ENCODE data around the gene ADAMTSL1.

Gene ADAMTSL1

DNA sequence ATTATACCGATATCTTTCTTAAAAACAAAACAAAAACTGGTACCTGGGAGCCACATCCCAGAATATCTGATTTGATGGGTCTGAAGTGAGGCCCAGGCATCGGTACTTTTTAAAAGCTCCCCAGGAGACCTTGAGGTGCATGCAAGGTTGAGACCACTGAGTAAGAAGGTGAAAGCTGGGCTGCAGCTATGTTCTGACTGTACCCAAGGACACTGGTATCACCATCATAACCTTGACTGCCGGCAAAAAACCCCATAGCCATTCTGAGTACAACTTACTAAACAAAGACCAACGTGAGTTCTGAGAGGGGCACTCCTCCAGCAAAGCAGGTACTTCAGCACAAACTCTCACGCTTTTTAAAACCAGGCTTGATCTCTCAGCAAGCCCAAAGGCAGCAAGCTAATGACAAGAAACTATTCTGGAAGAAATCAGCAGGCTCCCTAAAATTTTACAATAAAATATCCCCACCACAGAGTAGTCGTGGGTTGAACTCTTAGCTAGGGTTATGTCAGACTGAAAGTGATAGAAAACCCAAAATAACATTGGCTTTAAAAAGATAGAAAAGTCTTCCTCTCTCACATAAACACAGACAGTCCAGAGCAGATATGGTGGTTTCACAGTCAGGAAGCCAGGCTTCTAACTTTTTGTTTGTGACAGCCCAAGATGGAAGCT lies 295.1 kb downstream of the ADAMTSL1 start:
- DNase-seq (ENCODE audit: low read depth in 2 of 2) = no peak
- H3K4me3 ChIP-seq (replicated peaks in 1 of 2; ENCODE audit: low read depth in 2 of 2, low read length in 2 of 2) = no peak overlapping the region
- TF ChIP-seq, protein P1, sequence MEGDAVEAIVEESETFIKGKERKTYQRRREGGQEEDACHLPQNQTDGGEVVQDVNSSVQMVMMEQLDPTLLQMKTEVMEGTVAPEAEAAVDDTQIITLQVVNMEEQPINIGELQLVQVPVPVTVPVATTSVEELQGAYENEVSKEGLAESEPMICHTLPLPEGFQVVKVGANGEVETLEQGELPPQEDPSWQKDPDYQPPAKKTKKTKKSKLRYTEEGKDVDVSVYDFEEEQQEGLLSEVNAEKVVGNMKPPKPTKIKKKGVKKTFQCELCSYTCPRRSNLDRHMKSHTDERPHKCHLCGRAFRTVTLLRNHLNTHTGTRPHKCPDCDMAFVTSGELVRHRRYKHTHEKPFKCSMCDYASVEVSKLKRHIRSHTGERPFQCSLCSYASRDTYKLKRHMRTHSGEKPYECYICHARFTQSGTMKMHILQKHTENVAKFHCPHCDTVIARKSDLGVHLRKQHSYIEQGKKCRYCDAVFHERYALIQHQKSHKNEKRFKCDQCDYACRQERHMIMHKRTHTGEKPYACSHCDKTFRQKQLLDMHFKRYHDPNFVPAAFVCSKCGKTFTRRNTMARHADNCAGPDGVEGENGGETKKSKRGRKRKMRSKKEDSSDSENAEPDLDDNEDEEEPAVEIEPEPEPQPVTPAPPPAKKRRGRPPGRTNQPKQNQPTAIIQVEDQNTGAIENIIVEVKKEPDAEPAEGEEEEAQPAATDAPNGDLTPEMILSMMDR (IDR thresholded peaks at IDR 0.05; ENCODE audit: low read depth, low read length) = no peak

DNA sequence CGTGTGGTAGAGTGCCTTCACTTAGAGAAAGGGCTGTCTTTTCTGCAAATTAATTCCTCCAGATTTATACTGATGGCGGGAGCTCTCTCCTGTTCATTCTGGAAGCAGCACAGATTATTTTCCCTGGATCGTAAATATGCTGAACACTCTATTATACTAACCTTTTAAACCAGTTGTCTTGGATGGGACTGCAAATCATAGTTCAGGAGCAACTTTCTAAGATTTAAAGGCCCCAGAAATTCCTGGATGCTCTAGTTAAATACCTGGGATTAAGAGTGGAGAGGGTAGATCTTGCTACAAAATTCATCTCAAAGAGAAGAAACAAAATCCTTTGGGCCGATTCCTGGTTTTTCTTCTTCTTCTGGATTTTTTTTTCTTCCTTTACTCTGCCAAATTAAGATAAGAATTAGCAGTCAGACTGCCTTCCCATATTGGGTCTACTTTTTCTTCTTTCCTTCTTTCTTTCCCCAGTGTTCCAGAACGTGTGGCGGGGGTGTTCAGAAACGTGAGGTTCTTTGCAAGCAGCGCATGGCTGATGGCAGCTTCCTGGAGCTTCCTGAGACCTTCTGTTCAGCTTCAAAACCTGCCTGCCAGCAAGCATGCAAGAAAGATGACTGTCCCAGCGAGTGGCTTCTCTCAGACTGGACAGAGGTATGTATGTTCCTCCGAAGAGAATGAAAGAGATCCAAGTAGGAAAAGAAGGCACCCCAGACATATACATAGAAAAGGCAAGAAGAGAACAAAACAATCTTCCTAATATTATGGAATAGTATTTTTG lies 296.4 kb downstream of the ADAMTSL1 start:
- H3K4me3 ChIP-seq (replicated peaks in 1 of 2; ENCODE audit: low read depth in 2 of 2, low read length in 2 of 2) = no peak overlapping the region
- TF ChIP-seq, protein P1 (IDR thresholded peaks at IDR 0.05; ENCODE audit: low read depth, low read length) = no peak
- DNase-seq (ENCODE audit: low read depth in 2 of 2) = no peak

DNA sequence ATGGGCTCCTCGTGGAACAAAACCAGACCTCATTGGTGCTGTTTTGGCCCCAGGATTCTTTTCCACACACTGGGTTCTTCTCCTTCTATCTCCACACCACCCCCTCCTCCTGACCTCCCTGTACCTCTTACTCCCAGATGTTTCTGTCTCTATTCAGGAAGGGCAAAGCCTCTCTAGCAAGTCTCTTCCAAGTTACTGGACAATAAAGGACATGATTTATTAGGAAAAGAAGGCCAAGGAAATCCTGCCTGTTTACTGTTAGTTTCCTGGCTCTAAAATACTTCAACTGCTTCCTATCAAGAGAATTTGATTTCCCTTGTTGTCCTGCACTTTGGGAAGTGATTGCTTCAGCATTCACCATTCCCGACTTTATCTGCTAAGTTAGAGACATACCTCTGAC lies 297.1 kb downstream of the ADAMTSL1 start:
- DNase-seq (ENCODE audit: low read depth in 2 of 2) = no peak
- no peak overlapping the region for H3K4me3 ChIP-seq (replicated peaks in 1 of 2; ENCODE audit: low read depth in 2 of 2, low read length in 2 of 2)
- TF ChIP-seq, protein P1 (IDR thresholded peaks at IDR 0.05; ENCODE audit: low read depth, low read length) = no peak

DNA sequence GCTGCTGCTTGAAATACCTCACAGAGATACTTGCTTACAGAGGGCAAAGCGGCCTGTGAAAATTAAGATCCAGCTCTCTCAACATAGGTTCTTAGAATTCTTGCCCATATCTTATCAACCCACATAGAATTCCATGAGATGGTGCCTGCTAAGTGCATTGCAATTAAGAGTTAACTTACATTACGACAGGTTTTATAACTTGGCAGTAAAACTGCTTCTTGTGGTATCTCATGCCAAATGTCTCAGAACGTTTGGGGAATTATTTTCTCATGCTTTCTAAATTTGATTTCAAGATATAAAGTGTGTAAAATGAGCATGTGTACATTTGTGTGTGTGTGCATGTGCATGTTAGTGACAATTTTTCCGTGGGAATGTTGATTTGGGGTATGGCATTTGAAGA lies 297.8 kb downstream of the ADAMTSL1 start:
- H3K4me3 ChIP-seq (replicated peaks in 1 of 2; ENCODE audit: low read depth in 2 of 2, low read length in 2 of 2) = no peak overlapping the region
- DNase-seq (ENCODE audit: low read depth in 2 of 2) = peak in 1 of 2 donors; percentile 13
- TF ChIP-seq, protein P1 (IDR thresholded peaks at IDR 0.05; ENCODE audit: low read depth, low read length) = no peak

DNA sequence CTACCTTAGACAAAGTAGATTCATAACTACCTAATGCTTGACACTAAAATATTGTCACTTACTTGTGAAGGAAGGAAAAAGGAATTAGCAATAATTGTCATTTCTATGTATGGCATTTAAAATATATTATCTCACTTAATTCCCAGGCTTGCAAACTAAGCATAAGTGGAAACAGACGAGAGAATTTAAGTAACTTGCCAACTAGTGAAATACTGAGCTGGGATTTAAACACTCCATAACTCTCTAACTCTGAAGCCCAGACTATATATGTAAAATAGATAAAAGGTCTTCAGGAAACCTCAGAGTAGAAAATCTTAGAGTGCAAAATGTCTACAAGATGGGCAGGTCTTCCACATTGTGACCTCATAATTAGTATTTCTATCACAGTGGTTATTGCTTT lies 301.3 kb downstream of the ADAMTSL1 start:
- DNase-seq (ENCODE audit: low read depth in 2 of 2) = no peak
- TF ChIP-seq, protein P1 (IDR thresholded peaks at IDR 0.05; ENCODE audit: low read depth, low read length) = no peak
- no peak overlapping the region for H3K4me3 ChIP-seq (replicated peaks in 1 of 2; ENCODE audit: low read depth in 2 of 2, low read length in 2 of 2)

- no peak for DNase-seq (ENCODE audit: low read depth in 2 of 2)
- H3K4me3 ChIP-seq (replicated peaks in 1 of 2; ENCODE audit: low read depth in 2 of 2, low read length in 2 of 2) = no peak overlapping the region
- TF ChIP-seq, protein P1 (IDR thresholded peaks at IDR 0.05; ENCODE audit: low read depth, low read length) = no peak
These were observed 302.0 kb downstream of the ADAMTSL1 start for GRCh38 chr9:18775930-18776329.
